HG03354 (cell line): ENCODE results near the gene TSG101.
A peak's percentile ranks its signal among the peaks of the same experiment; 100 is the strongest.

Experiments
- ATAC-seq: cut with Tn5 transposase; IDR thresholded peaks from one replicate; pipeline ENCODE4 v1.9.1; 2021; ENCODE audit warnings: mild to moderate bottlenecking; ENCODE audit not compliant: unreplicated experiment, poor library complexity, severe bottlenecking

The TSG101 gene, protein sequence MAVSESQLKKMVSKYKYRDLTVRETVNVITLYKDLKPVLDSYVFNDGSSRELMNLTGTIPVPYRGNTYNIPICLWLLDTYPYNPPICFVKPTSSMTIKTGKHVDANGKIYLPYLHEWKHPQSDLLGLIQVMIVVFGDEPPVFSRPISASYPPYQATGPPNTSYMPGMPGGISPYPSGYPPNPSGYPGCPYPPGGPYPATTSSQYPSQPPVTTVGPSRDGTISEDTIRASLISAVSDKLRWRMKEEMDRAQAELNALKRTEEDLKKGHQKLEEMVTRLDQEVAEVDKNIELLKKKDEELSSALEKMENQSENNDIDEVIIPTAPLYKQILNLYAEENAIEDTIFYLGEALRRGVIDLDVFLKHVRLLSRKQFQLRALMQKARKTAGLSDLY

GRCh38 chr11:18526521-18527296, at the start of gene TSG101:
Gene TSG101 (minus strand): TSS chr11:18526942. CDS start chr11:18526816, 126 bp downstream.
- ATAC-seq, result peak; percentile 97

GRCh38 chr11:18575361-18575760, 48.6 kb upstream of the TSG101 start:
- no peak for ATAC-seq

GRCh38 chr11:18567081-18567480, 40.3 kb upstream of the TSG101 start:
- no peak for ATAC-seq

DNA sequence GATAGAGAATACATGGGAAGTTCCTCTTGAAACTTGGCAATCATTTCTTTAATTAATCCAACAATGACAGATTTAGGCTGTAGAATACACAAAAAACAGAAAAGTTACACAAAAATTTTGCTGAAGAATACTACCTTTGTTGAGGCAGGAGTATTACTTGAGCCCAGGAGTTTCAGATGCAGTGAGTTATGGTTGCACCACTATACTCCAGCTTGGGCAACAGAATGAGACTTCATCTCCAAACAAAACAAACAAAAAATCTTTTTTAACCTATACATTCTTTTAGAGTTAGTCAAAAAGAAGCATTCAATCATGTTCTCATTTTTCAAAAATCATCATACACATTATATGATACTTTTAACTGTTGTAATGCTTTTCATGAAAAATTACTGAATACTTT, 39.7 kb upstream of the TSG101 start:
- no peak for ATAC-seq

GRCh38 chr11:18564149-18564548, 37.4 kb upstream of the TSG101 start:
- no peak for ATAC-seq

GRCh38 chr11:18563090-18563730, 36.5 kb upstream of the TSG101 start:
- ATAC-seq, result no peak

DNA sequence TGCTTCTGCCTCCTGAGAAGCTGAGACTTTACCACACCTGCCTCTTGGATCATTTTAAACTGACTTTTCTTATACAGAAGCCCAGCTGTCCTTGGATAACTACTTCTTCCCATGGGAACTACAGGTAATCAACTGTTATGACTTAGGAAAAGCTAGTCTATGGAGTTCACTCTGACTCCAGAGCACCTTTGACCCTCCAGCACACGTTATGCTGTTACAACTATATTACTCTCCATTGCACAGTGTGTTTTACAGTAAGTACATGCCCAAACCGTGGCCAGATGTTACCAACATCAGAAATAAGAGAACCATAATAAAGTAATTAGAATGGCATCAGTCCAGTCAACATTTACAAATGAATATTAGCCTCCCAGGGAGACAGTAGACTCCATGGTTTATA, 21.3 kb upstream of the TSG101 start:
- ATAC-seq, result no peak

DNA sequence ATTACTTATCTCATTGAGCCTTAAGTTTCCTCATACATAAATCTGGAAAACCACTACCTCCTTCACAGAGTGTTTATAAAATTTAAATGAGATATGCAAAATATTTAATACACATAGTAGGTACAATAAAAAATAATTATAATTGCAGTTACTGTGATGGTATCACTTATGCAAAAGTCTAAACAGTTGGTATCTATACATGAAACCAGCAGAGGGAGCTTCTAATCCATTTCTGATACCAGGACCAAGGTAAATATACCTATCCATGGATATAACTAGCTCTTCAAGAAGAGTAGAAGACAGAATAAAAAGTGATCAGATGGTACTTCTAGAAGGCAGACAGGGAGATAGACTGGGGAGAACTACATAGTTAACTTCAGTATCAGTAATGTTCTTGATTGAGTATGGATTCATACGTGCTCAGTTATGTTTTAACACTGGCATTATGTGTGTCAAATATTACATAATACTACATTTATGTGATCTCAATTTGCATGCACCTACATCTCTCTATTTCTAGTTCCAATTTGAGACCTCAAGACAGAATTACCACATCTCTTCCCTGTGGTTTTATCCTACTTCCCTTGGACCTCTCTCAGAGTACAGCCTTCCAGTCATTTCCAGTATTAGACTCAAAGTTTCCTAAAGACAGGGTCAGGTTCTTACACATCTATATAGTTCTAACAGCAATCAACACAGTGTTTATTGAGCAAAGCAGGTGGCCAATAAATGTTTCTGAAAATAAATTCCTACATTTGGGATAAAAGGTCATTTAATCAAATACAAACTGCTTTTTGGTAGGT, 13.7 kb upstream of the TSG101 start:
- no peak for ATAC-seq

DNA sequence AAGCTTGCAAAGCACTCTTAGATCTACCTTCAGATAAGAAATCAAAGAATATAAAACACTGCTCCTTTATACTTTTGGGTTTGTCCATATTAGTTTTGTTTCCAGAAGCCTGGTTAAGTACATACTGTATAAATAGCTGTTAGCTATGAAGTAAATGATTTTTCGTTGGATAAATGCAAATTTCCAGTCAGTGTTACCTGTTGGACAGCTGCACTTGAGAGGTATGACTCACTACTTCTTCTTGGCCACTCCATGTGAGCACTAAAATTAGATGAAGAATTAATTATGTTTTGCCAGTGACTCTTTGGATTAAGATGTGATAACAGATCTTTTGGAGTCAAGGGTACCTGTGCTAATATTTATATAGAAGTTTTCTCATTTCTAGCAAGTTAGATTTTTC, 9.5 kb upstream of the TSG101 start:
- no peak for ATAC-seq

DNA sequence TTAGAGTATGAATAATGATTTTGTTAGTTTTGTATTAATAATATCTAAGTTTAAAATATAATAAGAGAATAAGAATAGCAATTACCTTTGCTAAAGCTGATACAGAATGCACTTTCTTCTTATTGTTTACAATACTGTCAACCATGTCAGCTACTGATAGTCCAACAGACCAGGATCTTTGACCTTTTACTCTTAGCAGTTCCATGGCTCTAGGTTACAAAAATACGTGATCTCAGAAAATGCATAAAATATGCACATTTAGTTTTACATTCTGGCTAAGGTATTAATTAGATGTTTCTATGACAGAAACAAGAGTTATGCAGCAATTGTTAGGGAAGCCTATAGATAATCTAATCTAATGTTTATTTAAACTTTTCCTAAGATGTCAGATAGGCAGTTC, 7.5 kb upstream of the TSG101 start:
- ATAC-seq, result no peak

- no peak for ATAC-seq
These were observed 6.6 kb upstream of the TSG101 start for GRCh38 chr11:18533365-18533764.

DNA sequence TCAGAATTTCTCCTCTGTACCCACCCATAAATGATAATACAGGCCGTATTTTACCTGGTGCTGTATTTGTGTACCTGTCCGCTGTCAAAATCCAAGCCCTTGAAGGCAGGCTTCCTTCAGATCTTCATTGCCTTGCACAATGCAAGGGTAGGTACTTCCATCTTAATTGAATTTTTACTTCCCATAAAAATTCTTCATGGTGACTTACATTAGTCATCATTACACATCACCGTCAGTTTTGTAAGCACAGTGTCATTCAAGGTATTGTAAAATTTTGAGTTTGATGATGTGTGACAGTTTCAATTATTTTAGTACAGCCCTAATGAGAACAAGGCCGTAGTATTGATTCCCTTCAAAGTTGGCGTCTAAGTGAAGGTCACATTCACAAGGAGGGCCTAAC, 770 bp upstream of the TSG101 start:
- ATAC-seq, result no peak

GRCh38 chr11:18526130-18526520, 617 bp downstream of the TSG101 start:
- no peak for ATAC-seq

- no peak for ATAC-seq
These were observed 2.5 kb downstream of the TSG101 start for GRCh38 chr11:18524248-18524647.

DNA sequence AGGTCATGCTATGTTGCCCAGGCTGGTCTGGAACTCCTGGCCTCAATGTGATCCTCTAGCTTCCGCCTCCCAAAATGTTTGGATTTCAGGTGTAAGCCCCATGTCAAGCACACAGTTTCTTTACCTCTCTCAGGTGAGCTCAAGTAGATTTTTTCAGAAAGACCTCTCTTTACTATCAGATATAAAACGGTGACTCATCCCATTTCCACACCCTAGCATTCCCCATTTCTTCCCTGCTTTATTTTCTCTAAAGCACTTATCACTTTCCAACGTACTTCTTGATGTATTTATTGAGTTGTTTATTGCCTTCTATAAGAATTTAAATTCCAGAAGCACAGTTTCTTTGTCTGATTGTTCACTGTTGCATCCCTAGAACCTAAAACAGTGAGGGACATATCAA, 3.7 kb downstream of the TSG101 start:
- no peak for ATAC-seq

GRCh38 chr11:18522388-18522787, 4.4 kb downstream of the TSG101 start:
- no peak for ATAC-seq

DNA sequence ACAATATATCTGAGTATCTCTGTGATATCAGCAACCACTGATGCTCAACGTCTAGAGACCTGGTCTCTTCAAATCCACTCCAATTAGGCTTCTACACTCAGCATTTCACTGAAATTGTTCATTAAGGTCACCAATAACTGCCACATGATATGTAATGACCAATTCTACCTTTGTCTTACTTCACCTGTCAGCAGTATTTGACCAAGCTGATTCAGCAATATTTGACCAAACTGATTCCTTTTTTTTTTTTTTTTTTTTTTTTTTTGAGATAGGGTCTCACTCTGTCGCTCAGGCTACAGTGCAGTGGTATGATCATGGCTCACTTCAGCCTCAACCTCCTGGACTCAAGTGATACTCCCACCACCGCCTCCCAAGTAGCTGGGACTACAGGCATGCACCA, 5.6 kb downstream of the TSG101 start:
- no peak for ATAC-seq

DNA sequence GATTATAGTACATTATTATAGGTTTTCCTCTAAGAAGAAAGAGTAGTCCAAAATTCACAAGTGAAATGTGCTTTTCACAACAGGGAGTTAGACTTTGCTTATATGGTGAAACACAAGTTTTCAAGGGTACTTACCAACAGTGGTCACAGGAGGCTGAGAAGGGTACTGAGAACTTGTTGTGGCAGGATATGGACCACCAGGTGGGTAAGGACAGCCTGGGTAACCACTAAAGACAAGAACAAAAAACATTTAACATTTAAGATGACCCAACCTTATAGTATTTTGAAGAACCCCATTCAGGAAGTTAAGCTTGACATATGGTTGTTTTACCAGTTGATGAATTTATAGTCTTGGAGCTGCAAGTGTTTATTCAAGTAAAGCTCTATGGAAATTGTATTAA, 24.4 kb downstream of the TSG101 start:
- no peak for ATAC-seq

DNA sequence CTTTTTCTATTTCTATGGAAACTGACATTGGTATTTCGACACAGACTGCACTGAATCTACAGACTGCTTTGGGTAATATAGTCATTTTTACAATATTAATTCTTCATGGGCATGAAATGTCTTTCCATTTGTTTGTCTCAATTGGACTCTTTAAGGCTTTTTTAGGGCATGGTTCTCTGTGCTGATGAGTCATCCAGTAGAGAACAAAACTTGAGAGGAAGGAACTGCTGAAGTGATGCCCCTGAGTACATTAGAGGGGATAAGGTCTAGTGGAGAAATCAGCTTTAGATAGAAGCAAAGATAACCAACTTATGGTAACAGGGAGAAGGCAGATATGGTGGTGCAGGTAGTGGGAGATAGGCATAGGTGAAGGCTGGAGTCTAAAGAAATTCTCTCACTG, 25.1 kb downstream of the TSG101 start:
- ATAC-seq, result no peak

DNA sequence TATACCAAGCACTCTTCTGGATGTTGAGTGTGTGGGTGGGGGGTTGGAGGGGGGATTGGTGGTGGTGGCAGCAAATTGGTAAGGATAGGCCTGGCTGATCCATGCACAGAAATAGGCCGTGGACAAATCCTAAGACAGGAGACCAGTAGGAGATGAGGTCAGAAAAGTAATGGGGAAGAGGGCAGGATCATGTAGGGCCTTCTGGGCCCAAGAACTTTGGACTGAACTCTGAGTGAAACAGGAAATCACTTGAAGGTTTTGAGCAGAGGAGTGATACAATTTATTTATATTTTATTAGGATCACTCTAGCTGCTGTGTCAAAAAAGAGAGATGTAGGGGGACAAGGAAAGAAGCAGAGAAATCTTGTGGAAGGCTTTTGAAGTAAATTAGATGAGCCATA, 28.7 kb downstream of the TSG101 start:
- ATAC-seq, result no peak
